Endothelial cell of umbilical vein (primary cell): ENCODE results near the gene NAA16. TPM values are rescaled to one million over a fixed set of nuclear protein-coding genes. Genes with fewer than 3 reads are reported as not detected.
A peak's percentile ranks its signal among the peaks of the same experiment; 100 is the strongest.

ENCODE experiments used
- BruUV-seq: library from RNA; stranded (reverse); fragments of 400-500 nt; replicated peaks from 2 replicates; lab custom pipeline; 2021; lab: Mats Ljungman, UMichigan
- CTCF ChIA-PET: fragments of 300-600, 350-600 bp; sonication (Branson Sonifier 250); formaldehyde crosslinking; loops from one replicate; lab custom pipeline; 2021; ENCODE audit warnings: antibody characterized with exemption, inconsistent platforms; lab: Charles Lee
- POLR2A ChIA-PET: fragments of 300-600, 350-600 bp; sonication (Branson Sonifier 250); formaldehyde crosslinking; loops from one replicate; lab custom pipeline; 2021; ENCODE audit warnings: antibody characterized with exemption, inconsistent platforms; lab: Charles Lee
- DNase-seq: peaks from one replicate; pipeline ENCODE4 v3.0.0-alpha.2; 2011; ENCODE audit warnings: low read depth, low spot score
- FAIRE-seq: peaks from 2 replicates; lab custom pipeline; 2011; peaks lifted over from hg19 to GRCh38; lab: Jason Lieb, UNC
- H2AFZ ChIP-seq: 2 replicates; pipeline ENCODE4 v1.6.0; 2012; ENCODE audit warnings: low read depth, low read length, control low read depth, inconsistent platforms
- H3K27ac ChIP-seq: 2 replicates; pipeline ENCODE4 v1.5.1; 2011; ENCODE audit warnings: low read depth, mild to moderate bottlenecking, control low read depth, low read length, moderate library complexity; ENCODE audit not compliant: insufficient read depth
- H3K27me3 ChIP-seq, 2 experiments: 2 replicates each; pipeline versions ENCODE4 v1.6.0 to v1.6.1; 2011; ENCODE audit warnings: low read length in 2 of 2, mixed read lengths in 1 of 2; ENCODE audit not compliant: control insufficient read depth in 2 of 2, insufficient read depth in 2 of 2
- H3K36me3 ChIP-seq, 2 experiments: 2 replicates in 1 of 2; 3 replicates in 1 of 2; pipeline ENCODE4 v1.5.1; 2011; ENCODE audit warnings: low read length in 2 of 2, mild to moderate bottlenecking in 1 of 2, moderate library complexity in 1 of 2; ENCODE audit not compliant: control insufficient read depth in 2 of 2, insufficient read depth in 2 of 2; ENCODE audit errors: extremely low read depth in 1 of 2
- H3K4me1 ChIP-seq: 3 replicates; pipeline ENCODE4 v1.5.1; 2011; ENCODE audit warnings: mild to moderate bottlenecking, low read length; ENCODE audit not compliant: control insufficient read depth, insufficient read depth; ENCODE audit errors: extremely low read depth
- H3K4me2 ChIP-seq: 2 replicates; pipeline ENCODE4 v1.6.1; 2011; ENCODE audit warnings: low read length, control low read depth, mixed read lengths; ENCODE audit not compliant: insufficient read depth
- H3K4me3 ChIP-seq, 3 experiments: fragments of 200-600 bp in 1 of 3; sonication (generic), shearing (Covaris generic) in 1 of 3; replicated peaks in 1 of 3; 2 replicates each; pipeline ENCODE4 v1.5.1; 2011 to 2016; ENCODE audit warnings: control low read depth in 3 of 3, low read length in 3 of 3, mild to moderate bottlenecking in 2 of 3, inconsistent platforms in 1 of 3, low read depth in 1 of 3, moderate library complexity in 1 of 3; ENCODE audit not compliant: insufficient read depth in 1 of 3
- H3K79me2 ChIP-seq: 2 replicates; pipeline ENCODE4 v1.6.0; 2012; ENCODE audit warnings: low read length, inconsistent platforms; ENCODE audit not compliant: control insufficient read depth, insufficient read depth
- H3K9ac ChIP-seq: replicated peaks from 2 replicates; pipeline ENCODE3; 2011; ENCODE audit warnings: low read length, control low read depth; ENCODE audit not compliant: insufficient read depth; ENCODE audit errors: extremely low read depth
- H3K9me1 ChIP-seq: replicated peaks from 3 replicates; pipeline ENCODE4 v1.6.0; 2011; ENCODE audit warnings: mild to moderate bottlenecking, low read length; ENCODE audit not compliant: control insufficient read depth, insufficient read depth; ENCODE audit errors: extremely low read depth
- H3K9me3 ChIP-seq: replicated peaks from 2 replicates; pipeline ENCODE4 v1.5.1; 2012; ENCODE audit warnings: low read length, inconsistent platforms; ENCODE audit not compliant: control insufficient read depth, insufficient read depth
- H4K20me1 ChIP-seq: replicated peaks from 2 replicates; pipeline ENCODE3; 2011; ENCODE audit warnings: mild to moderate bottlenecking, low read length; ENCODE audit not compliant: control insufficient read depth, insufficient read depth; ENCODE audit errors: extremely low read depth
- CTCF ChIP-seq, 2 donors: IDR thresholded peaks; 1 replicate in 1 of 2; 2 replicates in 1 of 2; pipeline ENCODE4 v1.5.1; 2011; ENCODE audit warnings: low read length in 2 of 2, mild to moderate bottlenecking in 2 of 2, moderate library complexity in 2 of 2, control low read depth in 1 of 2, inconsistent platforms in 1 of 2, low read depth in 1 of 2; ENCODE audit not compliant: insufficient read depth in 1 of 2; ENCODE audit errors: extremely low read depth in 1 of 2
- EZH2 ChIP-seq: IDR thresholded peaks from 2 replicates; pipeline ENCODE4 v1.6.1; 2012; ENCODE audit warnings: borderline replicate concordance, low read depth, mild to moderate bottlenecking, moderate library complexity, low read length, inconsistent platforms; ENCODE audit not compliant: severe bottlenecking
- FOS ChIP-seq: IDR thresholded peaks from 2 replicates; pipeline ENCODE4 v1.6.1; 2011; ENCODE audit warnings: mild to moderate bottlenecking, low read length, moderate library complexity, borderline replicate concordance; ENCODE audit not compliant: insufficient read depth
- GATA2 ChIP-seq: IDR thresholded peaks from 2 replicates; pipeline ENCODE4 v1.7.0; 2011; ENCODE audit warnings: low read depth, mild to moderate bottlenecking, moderate library complexity, mixed read lengths, low read length; ENCODE audit not compliant: insufficient read length, insufficient read depth
- JUN ChIP-seq: IDR thresholded peaks from 2 replicates; pipeline ENCODE4 v1.6.1; 2011; ENCODE audit warnings: borderline replicate concordance, low read depth; ENCODE audit not compliant: insufficient read length, insufficient read depth
- MAX ChIP-seq: IDR thresholded peaks from 2 replicates; pipeline ENCODE4 v1.6.1; 2011; ENCODE audit not compliant: insufficient read depth, insufficient read length
- MYC ChIP-seq: IDR thresholded peaks from one replicate; pipeline ENCODE4 v1.6.1; 2011; ENCODE audit warnings: mild to moderate bottlenecking, low read depth, low read length
- POLR2A ChIP-seq: IDR thresholded peaks from 2 replicates; pipeline ENCODE4 v1.6.1; 2012; ENCODE audit warnings: low read depth, mild to moderate bottlenecking, control low read depth, low read length
- POLR2AphosphoS5 ChIP-seq: IDR thresholded peaks from 2 replicates; pipeline ENCODE4 v1.6.1; 2012; ENCODE audit warnings: low read depth, mild to moderate bottlenecking, control low read depth, low read length, moderate library complexity; ENCODE audit not compliant: insufficient read depth
- dilution Hi-C: fragments of 300-500 bp; cut with MboI; formaldehyde crosslinking; loops from one replicate; pipeline ENCODE4 v1.15.0; 2019; ENCODE audit warnings: low sequenced_read_pairs; ENCODE audit not compliant: extremely low pct_ligation_motif_present
- intact Hi-C: fragments of 100-400 bp; cut with micrococcal nuclease; formaldehyde crosslinking; loops from one replicate; pipeline ENCODE4 v1.10.0; 2022
- polyA plus RNA-seq, 4 experiments: library from polyadenylated mRNA; depleted of rRNA in 3 of 4; stranded (reverse) in 3 of 4; unstranded in 1 of 4; fragments of >200 nt; gene quantifications; 2 replicates each; pipeline versions ENCODE4 v1.2.1 to v1.2.3, GENCODE V29; 2011 to 2012; ENCODE audit warnings: missing spikeins in 1 of 4
- total RNA-seq: library from RNA; stranded (reverse); gene quantifications from 2 replicates; pipeline ENCODE4 v1.2.3, GENCODE V29; 2021

Gene NAA16
- total and polyA plus RNA-seq, 2 donors (not counting 3 experiments of a cell fraction or from before 2014, with no cell fraction given): 8.6 to 26.1 TPM

- Histone ChIP-seq H3K36me3 (peaks cover 0 to 3% of the 10 kb centered on the region in 2 experiments), H2AFZ (no peak overlapping the region), H3K9me3 (no peaks in the 10 kb centered on the region), H3K4me3 (no peak overlapping the region), H3K9ac (no peak overlapping the region), H3K9me1 (no peaks in the 10 kb centered on the region), H3K4me2 (peak overlapping the region; percentile 42), H3K79me2 (peaks cover 10% of the 10 kb centered on the region), H3K4me1 (peaks cover 12% of the 10 kb centered on the region), H3K27me3 (no peaks in the 10 kb centered on the region), H4K20me1 (no peaks in the 10 kb centered on the region), H3K27ac (peak overlapping the region; percentile 4)
- TF ChIP-seq FOS (no peak), POLR2A (no peak), GATA2 (peak; percentile 74)
- DNase-seq: peak; percentile 26
- no peak for FAIRE-seq
- intact Hi-C loops: no loop called here
- dilution Hi-C loops: no loop called here
- ChIA-PET POLR2A (no interaction called here), CTCF (interaction anchor here (1.3 kb wide), 1 partner anchor 28 kb away, joined by 4 read pairs; no protein-coding TSS in a partner anchor)
- BruUV-seq: no TSS peak
Observed at GRCh38 chr13:41356786-41357185, 45.7 kb downstream of the NAA16 start.

- FAIRE-seq (no peak), DNase-seq (no peak)
- Histone ChIP-seq H3K4me2 (no peak overlapping the region), H2AFZ (no peak overlapping the region), H4K20me1 (no peaks in the 10 kb centered on the region), H3K27ac (no peak overlapping the region), H3K9ac (no peak overlapping the region), H3K79me2 (peaks cover 4% of the 10 kb centered on the region), H3K4me3 (no peak overlapping the region), H3K4me1 (peaks cover 7% of the 10 kb centered on the region), H3K9me3 (no peaks in the 10 kb centered on the region), H3K27me3 (no peaks in the 10 kb centered on the region), H3K9me1 (no peaks in the 10 kb centered on the region), H3K36me3 (peaks cover 3 to 6% of the 10 kb centered on the region in 2 experiments)
- BruUV-seq: no TSS peak
- CTCF ChIA-PET: no interaction called here
- intact Hi-C loops: no loop called here
- dilution Hi-C loops: no loop called here
- POLR2A ChIA-PET: no interaction called here
- TF ChIP-seq EZH2 (no peak), CTCF (IDR thresholded peaks at IDR 0.05; ENCODE audit: extremely low read depth in 1 of 2, insufficient read depth in 1 of 2, low read depth in 1 of 2, low read length in 2 of 2) (no peak), GATA2 (no peak), JUN (no peak), MYC (no peak), POLR2AphosphoS5 (no peak), POLR2A (no peak), FOS (no peak), MAX (no peak)
Observed at GRCh38 chr13:41361491-41361890, 50.4 kb downstream of the NAA16 start.
